Ecto neural progenitor cell (in vitro differentiated cells): ENCODE measurements around the gene ZNF3.

Experiments used
- DNase-seq: peaks from one replicate; pipeline ENCODE4 v3.0.0-alpha.2; 2018; ENCODE audit warnings: low spot score

ZNF3 gene

GRCh38 chr7:100109521-100110163, 28.1 kb upstream of the ZNF3 start:
- no peak for DNase-seq

DNA sequence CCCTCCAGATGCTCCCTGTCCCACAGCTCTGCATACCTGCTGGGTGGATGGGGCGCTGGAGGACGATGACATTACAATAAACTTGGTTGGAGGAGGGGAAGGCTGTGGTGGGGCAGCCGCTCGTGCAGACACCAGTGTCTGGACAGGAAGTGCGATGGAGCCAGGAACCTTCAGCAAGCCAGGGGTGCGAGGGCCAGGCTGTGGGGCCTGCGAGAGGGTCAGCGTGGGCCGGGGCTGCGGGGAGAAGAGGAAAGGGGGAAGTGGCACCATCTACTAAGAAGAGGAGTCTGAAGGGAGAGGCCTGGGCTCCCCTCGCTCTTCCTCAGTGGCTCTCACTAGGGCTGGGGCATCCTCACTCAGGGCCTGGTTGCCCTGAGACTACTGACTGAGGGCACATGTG, 26.4 kb upstream of the ZNF3 start:
- no peak for DNase-seq

DNA sequence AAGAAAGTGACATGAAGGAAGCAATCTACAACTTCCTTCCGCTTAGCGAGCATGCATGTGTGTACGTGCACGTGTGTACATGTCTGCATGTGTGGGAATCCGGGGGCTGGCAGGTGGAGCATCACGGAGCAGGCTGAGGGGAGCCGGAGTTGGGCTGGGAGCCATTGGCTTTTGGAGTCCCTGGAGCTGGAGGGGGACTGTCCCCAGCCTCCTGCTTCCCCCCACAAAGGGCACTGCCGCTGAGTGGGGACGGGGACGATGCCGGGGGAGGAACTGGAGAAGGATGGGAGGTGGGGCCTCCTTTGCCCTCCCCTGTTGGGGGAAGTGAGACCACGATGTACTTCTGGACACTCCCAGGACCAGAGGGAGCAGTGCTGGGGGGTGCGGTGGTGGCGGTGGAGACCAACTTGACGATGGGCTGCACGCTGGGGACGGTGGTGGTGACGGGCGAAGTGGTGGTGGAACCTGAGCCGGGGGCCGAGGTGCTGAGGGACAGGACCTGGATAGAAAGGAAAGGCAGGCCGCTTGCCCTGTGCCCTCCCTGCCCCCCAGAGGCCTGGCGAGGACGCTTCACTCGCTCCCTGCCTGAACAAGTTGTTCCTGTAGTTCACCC, 25.7 kb upstream of the ZNF3 start:
- DNase-seq = no peak

DNA sequence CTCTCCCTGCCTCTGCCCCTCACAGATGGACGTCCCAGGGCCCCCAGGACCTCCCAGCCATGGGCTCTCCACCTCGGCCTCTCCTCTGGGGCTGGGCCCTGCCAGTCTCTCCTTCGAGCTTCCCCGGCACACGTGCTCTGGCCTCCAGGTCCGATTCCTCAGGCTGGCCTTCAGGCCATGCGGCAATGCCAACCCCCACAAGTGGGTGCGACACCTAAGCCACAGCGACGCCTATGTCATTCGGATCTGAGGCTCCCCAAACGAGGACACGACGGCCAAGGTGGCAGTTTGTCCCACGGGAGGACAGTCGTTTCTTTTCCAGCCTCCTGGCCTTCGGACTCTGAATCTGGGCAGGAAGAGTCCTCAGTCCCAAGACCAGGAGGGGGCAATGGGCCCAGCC, 25.1 kb upstream of the ZNF3 start:
- no peak for DNase-seq

- no peak for DNase-seq
Observed at GRCh38 chr7:100105534-100105933, 24.0 kb upstream of the ZNF3 start.

DNA sequence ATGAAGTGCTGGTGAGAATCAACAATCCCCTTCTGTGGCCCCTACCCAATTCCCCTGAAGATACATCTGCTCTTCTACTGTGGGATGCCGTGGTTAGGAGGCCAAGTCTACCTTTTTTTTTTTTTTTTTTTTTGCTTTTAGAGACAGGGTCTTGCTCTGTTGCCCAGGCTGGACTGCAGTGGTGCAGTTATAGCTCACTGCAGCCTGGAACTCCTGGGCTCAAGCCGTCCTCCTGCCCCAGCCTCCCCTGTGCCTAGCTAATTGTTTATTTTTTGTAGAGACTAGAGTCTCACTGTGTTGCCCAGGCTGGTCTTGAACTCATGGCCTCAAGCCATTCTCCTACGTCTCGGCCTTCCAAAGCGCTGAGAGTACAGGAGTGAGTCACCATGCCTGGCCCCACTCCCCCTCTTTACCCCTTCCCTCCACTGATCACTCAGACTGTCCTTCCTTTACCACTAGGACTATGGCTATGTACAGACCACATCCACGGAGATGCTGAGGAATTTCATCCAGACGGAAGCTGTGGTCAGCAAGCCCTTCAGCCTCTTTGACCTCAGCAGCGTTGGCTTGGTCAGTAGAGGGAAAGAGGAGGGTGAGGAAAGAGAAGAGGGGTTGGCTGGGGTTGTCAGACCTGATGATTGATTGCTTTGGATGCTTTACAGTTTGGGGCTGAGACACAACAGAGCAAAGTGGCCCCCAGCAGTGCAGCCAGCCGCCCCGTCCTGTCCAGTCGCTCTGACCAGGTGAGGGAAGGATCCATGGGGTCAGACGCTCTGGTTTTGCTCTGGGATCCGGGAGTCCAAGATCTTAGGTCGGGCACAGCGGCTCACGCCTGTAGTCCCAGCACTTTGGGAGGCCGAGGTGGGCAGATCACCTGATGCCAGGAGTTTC, 21.7 kb upstream of the ZNF3 start:
- no peak for DNase-seq

GRCh38 chr7:100101016-100101862, 19.7 kb upstream of the ZNF3 start, which contains the start of the genes AP4M1 and MCM7:
Gene AP4M1 (plus strand): TSS chr7:100101643. CDS start chr7:100101715, 72 bp downstream.
Gene MCM7 (minus strand): TSS chr7:100101397. CDS start chr7:100101294, 103 bp downstream.
- peak; percentile 99 for DNase-seq

- DNase-seq = peak; percentile 97
Observed at GRCh38 chr7:100100420-100101015, 19.0 kb upstream of the ZNF3 start.

GRCh38 chr7:100099452-100099851, 17.9 kb upstream of the ZNF3 start:
- no peak for DNase-seq

DNA sequence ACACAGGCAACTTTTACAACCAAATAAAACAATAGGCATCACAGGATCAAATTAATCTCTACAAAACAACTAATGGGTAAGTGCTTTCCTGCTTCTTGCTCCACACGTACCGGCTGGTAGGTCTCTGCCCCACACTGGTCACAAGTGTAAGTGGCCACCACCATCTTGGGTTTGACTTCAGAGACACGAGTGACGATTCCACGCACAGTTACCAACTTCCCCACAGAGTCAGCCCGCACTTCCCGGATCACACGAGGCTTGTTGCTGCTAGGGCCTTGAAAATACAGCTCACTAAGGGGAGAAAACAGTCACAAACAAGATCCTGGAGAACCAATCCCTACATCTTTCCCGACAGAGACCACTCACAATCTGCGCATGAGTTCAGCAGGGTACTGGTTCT, 17.4 kb upstream of the ZNF3 start:
- no peak for DNase-seq

DNA sequence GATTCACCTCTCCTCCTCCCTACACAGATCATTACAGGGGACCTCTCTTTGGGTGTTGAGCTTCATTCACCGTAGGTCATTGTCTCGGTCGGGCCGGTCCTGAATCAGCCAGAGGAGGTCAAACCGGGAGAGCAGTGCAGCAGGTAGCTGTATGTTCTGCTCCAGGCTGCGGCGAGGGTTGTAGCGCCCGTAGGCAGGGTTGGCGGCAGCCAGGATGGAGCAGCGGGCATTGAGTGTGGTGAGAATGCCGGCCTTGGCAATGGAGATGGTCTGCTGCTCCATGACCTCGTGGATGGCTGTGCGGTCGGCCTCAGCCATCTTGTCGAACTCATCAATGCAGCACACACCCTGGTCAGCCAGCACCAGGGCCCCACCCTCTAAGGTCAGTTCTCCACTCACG, 14.2 kb upstream of the ZNF3 start:
- no peak for DNase-seq

GRCh38 chr7:100095289-100095688, 13.8 kb upstream of the ZNF3 start:
- no peak for DNase-seq

- DNase-seq = no peak
Observed at GRCh38 chr7:100093925-100094486, 12.5 kb upstream of the ZNF3 start.

DNA sequence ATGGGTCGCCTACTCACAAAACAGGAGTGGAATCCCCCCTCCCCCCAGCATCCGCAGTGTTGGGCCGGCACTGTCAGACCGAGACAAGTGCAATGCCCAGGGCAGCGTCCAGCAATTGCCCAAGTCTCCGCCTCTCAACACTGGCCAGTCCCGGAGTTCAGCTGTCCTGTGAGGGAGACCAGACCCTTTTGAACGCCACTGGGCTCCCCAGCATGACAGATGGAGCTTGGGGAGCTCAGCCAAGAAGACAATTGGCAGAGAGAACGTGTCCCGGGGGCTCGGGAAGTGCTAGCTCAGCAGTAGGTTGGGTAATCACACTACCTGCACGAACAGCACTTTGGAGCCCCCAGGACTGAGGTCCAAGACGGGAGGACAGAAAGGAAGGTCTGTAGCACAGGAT, 12.0 kb upstream of the ZNF3 start:
- no peak for DNase-seq

DNA sequence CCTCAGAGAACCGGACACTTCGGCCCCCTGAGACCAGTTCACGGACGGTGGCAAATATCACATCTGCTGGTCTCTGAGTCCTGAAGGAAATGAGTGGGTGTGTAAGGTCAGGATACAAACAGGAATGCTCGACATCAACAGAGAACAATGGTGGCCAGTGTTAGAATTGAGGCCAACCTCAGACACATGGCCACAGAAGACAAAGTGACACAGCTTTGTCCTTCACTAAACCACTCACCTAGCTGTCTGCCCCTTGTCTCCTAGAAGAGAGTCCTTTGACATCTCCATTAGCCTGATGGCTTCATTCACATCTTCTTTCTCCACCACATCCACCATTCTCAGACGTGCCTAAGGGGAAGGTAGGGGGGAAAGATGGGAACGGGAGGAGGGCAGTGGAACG, 11.5 kb upstream of the ZNF3 start:
- no peak for DNase-seq

DNA sequence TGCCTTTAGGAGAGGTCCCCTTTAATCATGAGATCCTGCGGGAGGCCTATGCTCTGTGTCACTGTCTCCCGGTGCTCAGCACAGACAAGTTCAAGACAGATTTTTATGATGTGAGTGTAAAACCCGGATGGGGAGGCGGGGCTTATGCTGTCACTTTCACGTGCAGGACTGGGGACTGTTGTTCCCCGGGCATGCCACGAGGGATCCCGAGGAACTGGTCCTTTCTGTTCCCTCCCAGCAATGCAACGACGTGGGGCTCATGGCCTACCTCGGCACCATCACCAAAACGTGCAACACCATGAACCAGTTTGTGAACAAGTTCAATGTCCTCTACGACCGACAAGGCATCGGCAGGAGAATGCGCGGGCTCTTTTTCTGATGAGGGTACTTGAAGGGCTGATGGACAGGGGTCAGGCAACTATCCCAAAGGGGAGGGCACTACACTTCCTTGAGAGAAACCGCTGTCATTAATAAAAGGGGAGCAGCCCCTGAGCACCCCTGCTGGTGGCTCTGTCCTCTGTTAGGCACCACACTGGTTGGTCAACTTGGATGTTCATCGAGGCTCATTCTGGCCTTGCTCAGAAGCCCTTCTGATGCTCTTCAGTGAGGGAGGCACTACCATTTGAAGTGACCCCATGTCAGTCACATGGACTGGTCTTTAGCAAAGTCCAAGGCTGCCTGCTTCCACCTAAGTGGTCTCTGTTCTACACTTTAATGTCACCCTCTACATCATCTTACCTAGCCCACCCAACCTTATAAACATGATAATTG, 10.1 kb upstream of the ZNF3 start:
- DNase-seq = no peak

DNA sequence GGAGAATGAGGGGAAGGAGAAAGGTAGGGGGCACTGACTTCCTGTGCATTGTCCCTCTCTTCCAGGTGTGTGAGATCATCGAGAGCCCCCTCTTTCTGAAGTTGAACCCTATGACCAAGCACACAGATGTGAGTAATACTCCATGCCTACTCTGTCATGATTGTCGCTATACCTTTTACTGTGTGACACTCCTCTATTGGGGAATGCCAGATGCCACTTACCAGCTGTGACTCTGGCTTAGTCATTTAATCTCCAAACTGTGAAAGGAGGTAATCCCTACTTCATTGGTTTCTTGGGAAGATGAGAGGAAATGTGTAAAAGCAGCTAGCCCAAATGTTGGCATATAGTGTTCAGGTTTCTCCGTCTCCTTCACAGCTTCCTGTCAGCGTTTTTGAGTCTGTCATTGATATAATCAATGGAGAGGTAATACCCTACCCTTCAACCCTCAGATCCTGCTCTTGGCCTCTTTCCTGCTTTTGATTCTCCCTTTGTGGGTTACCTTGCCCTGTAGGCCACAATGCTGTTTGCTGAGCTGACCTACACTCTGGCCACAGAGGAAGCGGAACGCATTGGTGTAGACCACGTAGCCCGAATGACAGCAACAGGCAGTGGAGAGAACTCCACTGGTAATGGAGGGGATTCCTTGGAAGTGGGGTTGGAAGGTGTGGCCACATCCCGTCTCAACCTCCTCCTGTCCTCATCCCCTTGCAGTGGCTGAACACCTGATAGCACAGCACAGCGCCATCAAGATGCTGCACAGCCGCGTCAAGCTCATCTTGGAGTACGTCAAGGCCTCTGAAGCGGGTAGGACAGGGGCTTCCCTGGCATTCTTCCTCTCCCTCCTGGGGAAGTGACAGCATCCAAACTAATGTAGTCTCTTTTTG, 9.2 kb upstream of the ZNF3 start:
- DNase-seq = no peak

GRCh38 chr7:100089458-100090196, 8.1 kb upstream of the ZNF3 start:
- no peak for DNase-seq
